Ascending aorta (tissue), 2 donors: ENCODE data around the gene AP1B1. TPM values are rescaled to one million over a fixed set of nuclear protein-coding genes. Genes with fewer than 3 reads are reported as not detected.

Experiments
- DNase-seq, 2 donors: peaks; one replicate each; pipeline ENCODE4 v3.0.0-alpha.2; 2019; ENCODE audit warnings: low spot score in 2 of 2
- H3K27ac ChIP-seq, 2 donors: fragments of 200-600 bp; sonication (generic); one replicate each; pipeline ENCODE4 v1.5.1; 2016 to 2017; ENCODE audit warnings: mild to moderate bottlenecking in 1 of 2
- H3K27me3 ChIP-seq: fragments of 200-600 bp; sonication (generic); one replicate; pipeline ENCODE4 v1.5.1; 2017
- H3K36me3 ChIP-seq, 2 donors: fragments of 200-600 bp; sonication (generic); one replicate each; pipeline ENCODE4 v1.5.1; 2016
- H3K4me1 ChIP-seq, 2 donors: fragments of 200-600 bp; sonication (generic); one replicate each; pipeline ENCODE4 v1.5.1; 2016 to 2017; ENCODE audit warnings: mild to moderate bottlenecking in 1 of 2
- H3K4me3 ChIP-seq, 2 donors: fragments of 200-600 bp; sonication (generic); one replicate each; pipeline ENCODE4 v1.5.1; 2016 to 2017; ENCODE audit warnings: mild to moderate bottlenecking in 1 of 2
- H3K9me3 ChIP-seq, 2 donors: fragments of 200-600 bp; sonication (generic); one replicate each; pipeline ENCODE4 v1.5.1; 2016
- intact Hi-C: fragments of 100-400 bp; cut with DNase I; formaldehyde crosslinking; loops from one replicate; pipeline ENCODE4 v1.15.1; 2023
- total RNA-seq: library from RNA; depleted of rRNA; stranded (reverse); fragments of >200 nt; gene quantifications from one replicate; pipeline ENCODE4 v1.1.0, GENCODE V29; 2016
- TF ChIP-seq, protein P1 (sequence below), 3 experiments: fragments of 200-600 bp in 2 of 3; fragments of 450-650 bp in 1 of 3; sonication (generic) in 2 of 3; IDR thresholded peaks; one replicate each; pipeline ENCODE4 v1.5.1; 2016 to 2019; ENCODE audit warnings: antibody characterized with exemption in 3 of 3, mild to moderate bottlenecking in 1 of 3, moderate library complexity in 1 of 3

Gene AP1B1
- total RNA-seq, 1 donor from 2014 or later = 86.4 TPM

DNA sequence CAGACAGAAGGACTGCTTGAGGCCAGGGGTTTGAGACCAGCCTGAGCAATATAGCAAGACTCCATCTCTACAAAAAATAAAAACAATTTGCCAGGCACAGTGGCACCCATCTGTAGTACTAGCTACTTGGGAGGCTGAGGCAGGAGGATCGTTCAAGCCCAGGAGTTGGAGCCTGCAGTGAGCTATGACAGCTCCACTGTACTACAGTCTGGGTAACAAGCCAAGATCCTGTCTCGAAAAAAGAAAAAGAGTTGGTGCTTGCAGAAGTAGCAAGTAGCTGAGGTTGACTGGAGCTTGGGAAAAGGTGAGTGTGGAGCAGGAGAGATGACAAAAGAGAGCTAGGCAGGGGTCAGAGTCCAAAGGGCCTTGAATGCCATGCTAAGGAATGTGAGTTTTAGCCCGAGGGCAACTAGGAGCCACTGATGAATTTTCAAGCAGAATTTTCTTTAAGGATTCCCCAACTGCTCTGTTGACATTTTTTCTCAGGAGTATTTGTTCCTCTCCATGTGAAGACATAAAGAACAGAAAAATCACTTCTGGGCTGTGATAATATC lies 3.1 kb downstream of the AP1B1 start:
- intact Hi-C loops = no loop called here
- H3K4me1 ChIP-seq = peaks cover 0 to 12% of the 10 kb centered on the region in 2 donors
- TF ChIP-seq, protein P1, sequence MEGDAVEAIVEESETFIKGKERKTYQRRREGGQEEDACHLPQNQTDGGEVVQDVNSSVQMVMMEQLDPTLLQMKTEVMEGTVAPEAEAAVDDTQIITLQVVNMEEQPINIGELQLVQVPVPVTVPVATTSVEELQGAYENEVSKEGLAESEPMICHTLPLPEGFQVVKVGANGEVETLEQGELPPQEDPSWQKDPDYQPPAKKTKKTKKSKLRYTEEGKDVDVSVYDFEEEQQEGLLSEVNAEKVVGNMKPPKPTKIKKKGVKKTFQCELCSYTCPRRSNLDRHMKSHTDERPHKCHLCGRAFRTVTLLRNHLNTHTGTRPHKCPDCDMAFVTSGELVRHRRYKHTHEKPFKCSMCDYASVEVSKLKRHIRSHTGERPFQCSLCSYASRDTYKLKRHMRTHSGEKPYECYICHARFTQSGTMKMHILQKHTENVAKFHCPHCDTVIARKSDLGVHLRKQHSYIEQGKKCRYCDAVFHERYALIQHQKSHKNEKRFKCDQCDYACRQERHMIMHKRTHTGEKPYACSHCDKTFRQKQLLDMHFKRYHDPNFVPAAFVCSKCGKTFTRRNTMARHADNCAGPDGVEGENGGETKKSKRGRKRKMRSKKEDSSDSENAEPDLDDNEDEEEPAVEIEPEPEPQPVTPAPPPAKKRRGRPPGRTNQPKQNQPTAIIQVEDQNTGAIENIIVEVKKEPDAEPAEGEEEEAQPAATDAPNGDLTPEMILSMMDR (IDR thresholded peaks at IDR 0.05) = no peak
- H3K27me3 ChIP-seq = no peaks in the 10 kb centered on the region
- no peaks in the 10 kb centered on the region for H3K36me3 ChIP-seq
- H3K4me3 ChIP-seq = no peak overlapping the region
- no peaks in the 10 kb centered on the region for H3K9me3 ChIP-seq
- peak in 1 of 2 donors; percentile 15 for DNase-seq
- no peak overlapping the region for H3K27ac ChIP-seq

DNA sequence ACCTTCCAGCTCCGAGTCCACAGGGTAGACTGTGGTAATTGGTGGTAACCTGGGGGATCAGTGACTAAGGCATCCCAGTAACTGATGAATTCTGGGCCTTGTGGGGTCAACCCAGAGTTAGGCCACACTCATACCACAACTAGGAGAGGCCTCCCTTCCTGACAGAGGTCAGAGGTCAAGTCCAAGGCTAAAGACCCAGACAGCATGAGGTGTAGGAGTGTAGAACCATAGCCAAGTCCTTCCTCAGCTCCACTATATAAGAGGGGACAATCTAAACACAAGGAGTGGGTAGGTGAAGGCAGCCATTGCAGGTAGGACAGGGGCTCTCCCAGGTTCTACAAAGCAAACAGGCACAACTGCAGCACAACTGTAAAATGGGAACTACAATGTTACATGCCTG lies 4.6 kb downstream of the AP1B1 start:
- peaks cover 0 to 5% of the 10 kb centered on the region in 2 donors for H3K4me1 ChIP-seq
- intact Hi-C loops = no loop called here
- peak in 1 of 2 donors; percentile 55 for DNase-seq
- H3K36me3 ChIP-seq = no peaks in the 10 kb centered on the region
- H3K9me3 ChIP-seq = no peaks in the 10 kb centered on the region
- no peak overlapping the region for H3K27ac ChIP-seq
- no peak overlapping the region for H3K4me3 ChIP-seq
- TF ChIP-seq, protein P1 (IDR thresholded peaks at IDR 0.05) = no peak
- H3K27me3 ChIP-seq = no peaks in the 10 kb centered on the region

DNA sequence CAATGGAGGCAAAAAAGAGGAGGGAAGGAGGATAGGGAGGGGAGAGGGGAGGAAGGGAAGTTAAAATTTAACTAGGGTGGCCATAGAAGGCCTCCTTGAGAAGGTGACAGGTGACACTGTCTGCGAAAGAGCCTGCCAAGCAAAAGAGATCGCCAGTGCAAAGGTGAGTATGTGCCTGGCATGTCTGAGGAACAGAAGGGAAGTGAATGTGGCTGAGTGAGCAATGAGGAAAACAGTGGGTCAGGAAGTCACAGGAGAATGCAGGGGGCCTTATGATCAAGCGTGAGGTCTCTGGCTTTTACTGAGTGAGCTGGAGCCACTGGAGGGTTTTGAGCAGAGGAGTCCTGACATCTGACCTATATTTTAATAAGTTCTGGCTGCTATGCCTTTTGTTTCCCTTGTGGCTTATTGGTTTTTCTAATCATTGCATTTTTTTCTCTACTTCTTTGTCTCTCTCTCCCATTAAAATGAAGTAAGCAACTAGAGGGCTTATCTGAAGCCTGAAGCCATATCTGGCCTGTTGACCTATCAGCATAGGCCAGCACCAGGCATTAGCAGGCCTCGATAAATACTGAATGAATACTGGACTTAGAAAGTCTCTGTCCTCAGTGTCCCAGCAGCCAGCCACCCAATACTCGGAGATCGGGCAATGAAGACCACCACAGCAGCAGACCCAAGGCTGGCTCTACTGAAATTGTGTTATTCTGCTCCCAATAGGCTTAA lies 5.6 kb downstream of the AP1B1 start:
- H3K36me3 ChIP-seq = peaks cover 2 to 3% of the 10 kb centered on the region in 2 donors
- no peaks in the 10 kb centered on the region for H3K9me3 ChIP-seq
- no peaks in the 10 kb centered on the region for H3K27me3 ChIP-seq
- DNase-seq = peak in 1 of 2 donors; percentile 7
- H3K4me3 ChIP-seq = no peak overlapping the region
- intact Hi-C loops = no loop called here
- TF ChIP-seq, protein P1 (IDR thresholded peaks at IDR 0.05) = no peak
- no peak overlapping the region for H3K27ac ChIP-seq
- peaks cover 0 to 4% of the 10 kb centered on the region in 2 donors for H3K4me1 ChIP-seq

DNA sequence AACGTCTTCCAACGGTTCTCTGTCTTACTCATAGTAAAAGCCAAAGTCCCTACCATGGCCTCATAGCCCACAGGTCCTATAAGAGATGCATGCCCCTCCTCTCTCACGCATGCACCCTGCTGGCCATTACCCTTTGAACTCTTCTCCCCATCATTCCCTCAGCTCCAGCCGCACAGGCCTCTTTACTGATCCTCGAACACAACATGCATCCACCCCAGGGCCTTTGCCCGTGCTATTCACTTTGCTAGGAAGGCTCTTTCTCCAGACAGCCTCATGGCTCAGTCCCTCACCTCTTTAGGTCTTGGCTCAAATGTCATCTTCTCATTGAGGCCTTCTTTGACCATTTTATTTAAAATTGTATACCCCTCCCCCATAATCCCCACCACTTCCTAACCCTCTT lies 7.5 kb downstream of the AP1B1 start:
- Histone ChIP-seq H3K27me3 (no peaks in the 10 kb centered on the region), H3K36me3 (peaks cover 4 to 12% of the 10 kb centered on the region in 2 donors), H3K27ac (no peak overlapping the region), H3K9me3 (no peaks in the 10 kb centered on the region), H3K4me3 (no peak overlapping the region), H3K4me1 (no peaks in the 10 kb centered on the region)
- DNase-seq = no peak
- intact Hi-C loops = no loop called here
- TF ChIP-seq, protein P1 (IDR thresholded peaks at IDR 0.05) = no peak

DNA sequence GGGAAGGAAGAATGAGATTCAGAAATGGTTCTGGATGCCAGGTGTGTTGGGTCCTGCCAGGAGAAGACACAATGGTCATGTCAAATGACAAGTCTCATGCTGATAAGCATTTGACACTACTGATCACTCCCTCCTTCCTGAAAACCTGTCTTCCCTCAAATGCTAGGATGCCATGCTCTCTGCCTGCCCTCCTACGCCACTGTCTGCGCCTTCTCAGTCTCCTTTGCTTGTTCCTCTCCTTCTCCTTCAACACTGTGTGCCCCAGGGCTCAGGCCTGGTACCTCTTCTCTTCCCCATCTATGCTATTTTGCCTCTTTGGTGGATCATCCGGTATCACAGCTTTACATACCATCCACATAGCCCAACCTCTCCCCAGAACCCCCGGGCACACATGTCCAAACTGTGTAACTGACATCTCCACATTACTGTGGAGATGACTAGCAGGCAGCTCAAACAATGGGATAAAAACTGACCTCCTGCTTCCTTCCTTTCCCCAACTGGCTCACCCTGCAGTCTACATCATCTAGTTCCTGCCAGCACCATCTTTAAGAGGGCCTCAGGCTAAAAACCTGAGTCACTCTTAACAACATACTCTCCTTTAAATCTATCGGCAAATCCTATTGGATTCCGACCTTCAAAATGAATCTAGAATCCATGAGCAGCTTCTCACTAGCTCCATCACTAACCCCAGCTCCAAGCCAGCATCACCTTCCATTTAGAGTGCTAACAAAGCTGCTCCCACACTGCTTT lies 8.2 kb downstream of the AP1B1 start:
- intact Hi-C loops = no loop called here
- Histone ChIP-seq H3K4me1 (no peaks in the 10 kb centered on the region), H3K36me3 (peaks cover 4 to 14% of the 10 kb centered on the region in 2 donors), H3K27ac (no peak overlapping the region), H3K4me3 (no peak overlapping the region), H3K9me3 (no peaks in the 10 kb centered on the region), H3K27me3 (no peaks in the 10 kb centered on the region)
- no peak for DNase-seq
- TF ChIP-seq, protein P1 (IDR thresholded peaks at IDR 0.05) = no peak
